GM18861 (cell line): ENCODE data around the gene SFSWAP.
"Not testable (repeated sequence)": the region's sequence is repeated elsewhere in the genome, so short reads cannot be mapped to it uniquely, and the experiment has no call there.

Experiments
- ATAC-seq: cut with Tn5 transposase; IDR thresholded peaks from one replicate; pipeline ENCODE4 v1.9.1; 2021; ENCODE audit not compliant: unreplicated experiment

SFSWAP gene

DNA sequence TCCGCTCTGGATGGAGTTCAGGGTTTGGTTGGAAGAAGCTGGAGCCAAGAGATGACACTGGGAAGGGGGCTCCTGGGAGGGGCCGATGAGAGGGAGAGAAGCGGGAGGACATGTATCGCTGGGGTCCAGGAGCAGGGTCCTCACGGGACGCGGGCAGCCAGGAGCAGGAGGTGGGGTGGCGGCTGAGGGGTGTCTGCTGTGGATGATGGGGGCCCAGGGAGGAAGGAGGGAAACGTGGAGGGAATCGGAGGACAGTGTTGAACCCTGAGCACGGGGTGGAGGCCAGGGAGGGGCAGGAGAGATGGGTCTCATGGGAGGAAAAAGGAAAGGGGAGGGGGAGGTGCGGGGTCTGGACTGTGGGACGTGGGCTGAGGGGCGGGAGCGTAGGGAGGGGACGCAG is 31.7 kb upstream of the SFSWAP start:
- not testable (repeated sequence) for ATAC-seq

- not testable (repeated sequence) for ATAC-seq
These were observed 31.1 kb upstream of the SFSWAP start for GRCh38 chr12:131679816-131680215.

DNA sequence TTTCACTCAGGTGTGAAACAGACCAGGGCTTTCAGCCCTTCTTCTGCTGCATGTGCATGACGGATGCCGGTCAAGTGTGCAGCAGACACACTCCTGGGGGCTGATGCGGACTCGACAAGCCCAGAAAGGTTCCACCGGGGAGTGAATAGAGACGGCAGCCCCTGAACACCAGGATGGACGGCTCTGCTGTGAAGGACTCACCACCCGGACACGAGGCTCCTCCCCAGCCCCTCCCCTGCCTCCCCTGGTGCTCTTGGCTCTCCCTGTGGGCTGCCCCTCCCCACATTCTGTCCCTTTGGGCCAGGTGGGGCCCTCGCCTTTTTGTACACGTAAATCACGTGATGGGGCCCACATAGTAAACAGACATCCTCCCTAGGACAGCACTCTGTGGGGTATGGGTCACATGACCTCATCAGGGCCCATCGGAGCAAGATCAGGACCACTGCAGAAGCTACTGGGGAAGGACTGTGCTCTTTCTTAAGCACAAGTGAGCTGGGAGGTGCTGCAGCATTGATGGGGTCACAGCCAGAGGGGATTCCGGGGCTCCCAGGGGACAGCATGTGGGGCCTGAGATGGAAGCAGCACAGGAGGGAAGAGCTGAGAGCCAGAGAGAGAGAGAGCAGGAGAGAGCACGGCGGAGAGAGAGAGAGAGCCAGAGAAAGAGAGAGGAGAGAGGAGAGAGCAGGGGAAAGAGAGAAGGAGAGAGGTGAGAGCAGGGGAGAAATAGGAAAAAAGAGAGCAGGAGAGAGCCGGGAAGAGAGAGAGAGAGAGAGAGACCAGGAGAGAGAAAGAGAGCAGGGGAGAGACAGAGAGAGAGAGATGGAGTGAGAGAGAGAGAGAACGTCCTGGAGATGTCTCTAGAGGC is 30.3 kb upstream of the SFSWAP start:
- not testable (repeated sequence) for ATAC-seq

- no peak for ATAC-seq
These were observed 29.7 kb upstream of the SFSWAP start for GRCh38 chr12:131681257-131681620.

DNA sequence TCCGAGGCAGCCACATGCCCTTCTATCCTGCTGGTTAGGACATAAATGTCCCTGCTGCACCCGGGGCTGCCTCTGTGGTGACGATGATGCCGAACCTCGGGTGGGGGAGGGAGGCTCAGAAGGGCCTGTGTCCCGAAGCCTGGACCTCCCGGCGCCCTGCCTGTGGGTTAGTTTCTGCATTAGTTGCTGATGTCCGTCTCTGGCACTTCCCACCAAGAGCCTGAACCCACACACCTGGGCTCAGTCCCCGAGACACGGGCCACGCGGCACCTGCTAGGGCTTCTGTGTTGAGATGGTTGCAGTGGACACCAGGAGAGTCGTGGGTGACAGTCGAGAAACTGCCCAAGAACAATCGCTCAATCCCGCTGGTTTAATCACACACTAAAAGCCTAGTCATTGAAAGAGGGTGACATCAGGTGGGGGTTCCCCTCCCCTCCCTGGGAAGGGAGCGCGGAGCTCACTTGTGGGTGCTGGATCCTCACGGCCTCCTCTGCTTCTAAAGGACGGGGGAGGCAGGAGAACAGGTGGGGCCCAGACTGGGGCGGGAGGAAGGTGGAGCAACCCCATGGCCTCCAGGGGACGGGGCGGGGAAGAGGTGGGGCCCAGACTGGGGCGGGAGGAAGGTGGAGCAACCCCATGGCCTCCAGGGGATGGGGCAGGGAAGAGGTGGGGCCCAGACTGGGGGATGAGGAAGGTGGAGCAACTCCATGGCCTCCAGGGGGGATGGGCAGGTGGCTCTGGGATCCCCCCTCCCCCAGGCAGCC is 29.0 kb upstream of the SFSWAP start:
- ATAC-seq, result peak; percentile 88

- ATAC-seq, result no peak
These were observed 28.4 kb upstream of the SFSWAP start for GRCh38 chr12:131682510-131682895.

DNA sequence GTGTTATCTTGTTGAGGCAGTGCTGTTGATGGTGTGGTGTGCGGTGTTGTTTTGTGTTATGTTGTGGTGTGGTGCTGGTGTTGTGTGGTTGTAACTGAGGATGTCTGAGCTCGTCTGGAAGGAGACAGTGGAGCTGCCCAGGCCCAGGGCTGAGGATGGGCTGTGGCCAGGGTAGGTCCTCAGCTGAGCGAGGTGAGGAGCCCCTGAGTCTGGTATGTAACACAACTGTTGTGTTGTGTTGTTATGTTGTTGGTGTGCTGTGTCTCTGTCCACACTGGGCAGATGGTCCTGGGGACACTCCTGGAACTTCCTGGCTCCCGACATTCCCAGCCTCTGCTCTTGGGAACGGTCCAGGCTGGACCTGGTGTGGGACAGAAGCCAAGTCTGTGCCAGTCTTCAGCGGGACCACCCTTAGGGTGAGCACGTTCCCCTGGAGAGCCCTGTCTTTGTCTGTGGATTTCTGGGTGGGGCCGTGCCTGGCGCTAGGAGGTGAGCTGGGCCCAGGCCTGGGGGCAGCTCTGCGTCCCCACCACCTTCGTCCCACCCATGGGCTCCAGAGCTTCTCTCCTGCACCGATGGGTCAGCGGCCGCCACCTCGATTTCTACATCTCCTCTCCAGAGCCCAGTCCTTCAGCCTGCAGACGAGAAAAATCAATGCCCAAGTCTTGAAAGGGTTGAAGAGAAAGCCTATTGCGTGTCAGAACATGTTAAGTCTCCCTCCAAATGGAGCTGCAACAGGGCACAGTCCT is 27.4 kb upstream of the SFSWAP start:
- no peak for ATAC-seq

DNA sequence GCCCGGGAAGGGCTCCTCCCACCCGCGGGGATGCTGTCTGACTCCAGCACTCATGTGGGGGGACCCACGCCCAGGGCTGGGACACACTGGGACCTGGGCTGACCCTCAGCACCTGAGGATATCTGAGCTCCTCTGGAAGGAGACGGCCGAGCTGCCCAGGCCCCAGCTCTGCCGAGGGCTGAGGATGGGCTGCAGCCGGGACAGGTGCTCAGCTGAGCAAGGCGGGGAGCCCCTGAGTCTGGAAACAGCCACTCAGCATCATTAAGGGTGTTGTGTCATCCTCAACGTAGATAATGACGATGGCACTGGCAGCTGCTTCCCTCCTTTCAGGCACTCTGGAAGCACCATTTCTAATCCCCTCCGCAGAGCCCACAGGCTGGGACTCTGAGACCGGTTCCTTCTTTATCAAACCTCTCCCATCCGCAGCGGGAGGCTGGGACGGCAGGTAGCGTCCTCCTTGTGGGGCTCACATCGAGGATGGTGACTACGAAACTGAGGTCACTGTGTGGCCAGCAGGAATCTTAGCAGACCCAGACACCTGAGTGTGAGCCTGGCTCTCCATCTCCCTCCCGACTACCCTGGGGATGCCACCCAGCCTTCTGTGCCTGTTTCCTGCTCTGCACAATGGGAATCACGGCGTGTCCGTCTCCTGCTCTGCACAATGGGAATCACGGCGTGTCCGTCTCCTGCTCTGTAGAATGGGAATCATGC is 26.7 kb upstream of the SFSWAP start:
- ATAC-seq, result no peak

- ATAC-seq, result no peak
These were observed 23.4 kb upstream of the SFSWAP start for GRCh38 chr12:131687346-131688125.

GRCh38 chr12:131688131-131688844 is 22.6 kb upstream of the SFSWAP start:
- ATAC-seq, result no peak

DNA sequence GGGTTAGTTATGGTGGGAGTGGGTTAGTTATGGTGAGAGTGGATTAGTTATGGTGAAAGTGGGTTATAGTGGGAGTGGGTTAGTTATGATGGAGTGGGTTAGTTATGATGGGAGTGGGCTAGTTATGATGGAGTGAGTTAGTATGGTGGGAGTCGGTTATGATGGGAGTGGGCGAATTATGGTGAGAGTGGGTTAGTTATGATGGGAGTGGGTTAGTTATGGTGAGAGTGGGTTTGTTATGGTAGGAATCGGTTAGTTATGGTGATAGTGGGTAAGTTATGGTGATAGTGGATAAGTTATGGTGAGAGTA is 22.1 kb upstream of the SFSWAP start:
- no peak for ATAC-seq

DNA sequence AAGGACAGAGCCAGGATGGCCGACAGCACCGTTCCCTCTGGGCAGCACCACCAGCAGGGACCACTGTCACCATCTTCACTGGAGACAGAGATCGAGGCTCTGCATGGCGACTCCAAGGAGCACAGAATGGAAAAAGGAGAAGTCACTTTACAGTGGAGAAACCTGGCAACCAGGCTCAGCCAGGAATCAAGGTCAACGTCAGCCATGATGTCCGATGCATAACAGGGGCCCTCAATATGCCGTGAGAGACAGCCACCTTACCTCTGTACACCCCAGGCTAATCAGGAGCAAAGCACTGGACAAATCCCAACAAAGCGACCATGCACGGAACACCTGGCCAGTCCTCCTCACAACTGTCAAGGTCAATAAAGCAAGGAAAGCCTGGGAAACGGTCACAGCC is 20.6 kb upstream of the SFSWAP start:
- no peak for ATAC-seq

DNA sequence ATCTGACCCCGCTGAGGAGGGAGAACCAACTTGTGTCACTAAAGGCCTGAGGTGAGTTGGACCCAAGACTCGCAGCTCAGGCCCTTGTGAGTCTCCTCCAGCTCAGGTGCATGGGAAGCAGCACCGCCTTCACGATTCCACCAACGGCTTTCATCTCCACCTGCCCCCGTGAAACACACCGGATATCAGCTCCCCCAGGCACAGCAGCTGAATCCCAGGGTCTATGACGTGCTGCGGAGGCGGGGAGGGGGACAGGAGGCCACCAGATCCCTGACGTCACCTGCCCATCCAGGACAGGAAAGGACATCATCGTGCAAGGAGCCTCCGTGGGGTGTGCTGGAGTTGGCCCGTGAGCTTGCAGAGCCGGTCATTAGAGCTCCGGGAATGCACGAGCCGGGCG is 18.5 kb upstream of the SFSWAP start:
- ATAC-seq, result no peak

GRCh38 chr12:131693149-131693548 is 17.7 kb upstream of the SFSWAP start:
- no peak for ATAC-seq

- ATAC-seq, result no peak
These were observed 16.6 kb upstream of the SFSWAP start for GRCh38 chr12:131694116-131694838.

GRCh38 chr12:131695968-131696367 is 14.9 kb upstream of the SFSWAP start:
- ATAC-seq, result no peak

DNA sequence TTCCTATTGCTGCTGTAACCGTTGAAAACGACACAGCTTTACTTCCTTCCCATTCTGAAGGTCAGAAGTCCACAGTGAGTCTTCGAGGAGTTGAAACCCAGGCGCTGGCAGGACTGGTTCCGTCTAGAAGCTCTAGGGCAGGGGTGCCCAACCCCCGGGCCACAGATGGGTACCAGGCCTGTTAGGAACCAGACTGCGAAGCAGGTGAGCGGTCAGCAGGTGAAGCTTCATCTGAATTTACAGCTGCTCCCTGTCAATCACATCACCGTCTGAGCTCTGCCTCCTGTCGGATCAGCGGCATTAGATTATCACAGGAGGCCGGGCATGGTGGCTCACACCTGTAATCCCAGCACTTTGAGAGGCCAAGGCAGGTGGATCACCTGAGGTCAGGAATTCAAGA is 12.6 kb upstream of the SFSWAP start:
- ATAC-seq, result no peak

DNA sequence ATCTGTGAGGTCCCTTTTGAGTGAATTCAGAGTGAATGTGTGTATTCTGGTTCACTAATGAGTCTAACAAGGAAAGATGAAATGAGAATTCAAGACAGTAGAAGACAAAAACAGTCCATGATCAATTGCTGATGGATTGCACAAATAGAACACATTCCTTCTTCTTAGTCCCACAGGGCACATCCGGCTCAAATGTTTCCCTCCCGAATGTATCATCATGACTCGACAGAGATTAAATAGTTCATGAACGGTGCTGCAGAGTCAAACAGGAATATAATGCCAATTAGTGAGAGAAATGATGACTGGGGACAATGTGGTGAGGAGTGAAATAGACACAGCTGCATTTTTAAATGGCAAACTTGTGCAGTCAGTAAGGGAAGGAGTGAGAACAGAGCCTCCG is 11.5 kb upstream of the SFSWAP start:
- no peak for ATAC-seq

DNA sequence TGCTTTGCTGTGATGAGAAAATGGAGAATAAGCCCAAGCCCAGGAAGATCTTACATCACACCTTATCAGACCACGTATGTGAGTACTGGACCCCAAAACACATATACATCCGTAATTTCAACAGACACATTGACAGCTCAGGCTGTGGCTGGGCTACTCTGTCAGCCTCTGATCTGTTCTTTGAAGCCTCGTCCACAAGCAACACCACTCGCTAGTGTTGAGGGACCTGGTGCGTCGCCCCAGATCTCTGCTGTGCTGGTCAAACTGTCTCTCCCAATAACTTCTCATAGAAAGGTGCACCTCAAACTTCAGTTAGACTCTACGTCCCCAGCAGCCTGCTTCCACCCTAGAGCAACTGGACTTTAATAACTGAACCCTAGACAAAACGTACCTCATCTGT is 10.6 kb upstream of the SFSWAP start:
- no peak for ATAC-seq
